Stimulated activated CD4-positive, alpha-beta T cell treated with anti-CD3 and anti-CD28 coated beads, Interleukin-4, amount 100 ng/mL, for 48 hours (primary cell): ENCODE data around the gene CLSTN1.
A peak's percentile ranks its signal among the peaks of the same experiment; 100 is the strongest.
"Not testable (repeated sequence)": the region's sequence is repeated elsewhere in the genome, so short reads cannot be mapped to it uniquely, and the experiment has no call there.

Source experiments
- DNase-seq, 2 donors: peaks; one replicate each; pipeline ENCODE4 v3.0.0-alpha.2; 2020; ENCODE audit warnings: low read depth in 2 of 2

Gene CLSTN1

GRCh38 chr1:9714257-9714718 is 109.5 kb downstream of the CLSTN1 start:
- no peak for DNase-seq

GRCh38 chr1:9712767-9713166 is 111.0 kb downstream of the CLSTN1 start:
- DNase-seq, result not testable (repeated sequence)

GRCh38 chr1:9711466-9712020 is 112.2 kb downstream of the CLSTN1 start:
- no peak for DNase-seq

GRCh38 chr1:9710037-9710436 is 113.7 kb downstream of the CLSTN1 start:
- no peak for DNase-seq

- DNase-seq, result no peak
Observed at GRCh38 chr1:9706178-9706577, 117.6 kb downstream of the CLSTN1 start.

GRCh38 chr1:9705337-9706093 is 118.2 kb downstream of the CLSTN1 start:
- no peak for DNase-seq

DNA sequence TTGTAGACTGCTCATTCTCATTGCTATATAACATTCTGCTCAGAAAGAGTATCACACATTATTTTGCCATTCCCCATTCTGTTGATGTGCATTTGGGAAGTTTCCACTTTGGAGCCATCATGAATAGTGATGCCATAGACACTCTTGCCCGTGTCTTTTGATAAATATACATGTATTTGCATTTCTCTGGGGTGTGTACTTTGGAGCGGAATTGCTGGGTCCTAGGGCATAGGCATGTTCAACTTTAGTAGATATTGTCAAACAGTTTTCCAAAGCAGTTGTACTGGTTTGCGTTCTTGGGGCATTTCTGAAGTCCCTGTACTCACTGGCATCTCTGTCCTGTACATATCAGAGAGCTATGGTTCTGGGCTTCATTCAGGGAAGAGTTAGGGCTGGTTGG is 120.1 kb downstream of the CLSTN1 start:
- no peak for DNase-seq

- DNase-seq, result no peak
Observed at GRCh38 chr1:9703165-9703509, 120.6 kb downstream of the CLSTN1 start.

DNA sequence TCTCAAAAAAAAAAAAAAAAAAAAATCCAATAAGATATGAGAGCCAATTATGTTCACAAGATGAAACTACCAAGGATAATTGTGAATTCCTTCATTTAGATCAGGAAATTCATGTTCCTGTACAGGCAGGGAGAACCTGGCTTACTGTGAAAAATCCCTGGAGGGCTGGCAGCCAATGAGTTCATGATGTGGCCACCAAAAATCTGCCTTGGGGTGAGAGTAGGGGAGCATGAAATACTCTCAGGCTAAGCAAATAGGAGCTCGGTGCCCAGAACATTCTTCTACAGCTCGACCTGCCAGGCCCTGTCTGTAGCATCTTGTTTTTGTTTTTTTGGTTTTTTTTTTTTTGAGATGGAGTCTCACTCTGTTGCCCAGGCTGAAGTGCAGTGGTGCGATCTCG is 122.1 kb downstream of the CLSTN1 start:
- no peak for DNase-seq

DNA sequence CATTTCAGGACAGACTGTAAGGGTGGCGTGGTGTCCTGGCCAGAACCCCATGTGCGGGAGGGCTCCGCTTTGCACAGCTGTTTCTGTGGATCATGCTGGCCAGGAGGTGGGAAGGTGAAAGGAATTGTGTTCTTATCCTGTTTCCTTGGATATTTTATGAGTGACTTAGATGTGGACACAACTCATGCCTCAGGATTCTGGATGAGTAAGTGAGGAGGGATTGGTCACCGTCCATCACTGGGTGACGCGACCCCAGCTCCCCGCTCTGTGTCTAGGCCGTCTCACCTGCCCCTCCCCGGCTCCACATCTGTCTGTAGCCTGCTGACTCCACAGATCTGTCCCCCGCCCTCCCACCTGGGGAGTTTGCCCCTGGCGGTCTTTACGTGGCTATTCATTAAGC is 123.4 kb downstream of the CLSTN1 start:
- no peak for DNase-seq

DNA sequence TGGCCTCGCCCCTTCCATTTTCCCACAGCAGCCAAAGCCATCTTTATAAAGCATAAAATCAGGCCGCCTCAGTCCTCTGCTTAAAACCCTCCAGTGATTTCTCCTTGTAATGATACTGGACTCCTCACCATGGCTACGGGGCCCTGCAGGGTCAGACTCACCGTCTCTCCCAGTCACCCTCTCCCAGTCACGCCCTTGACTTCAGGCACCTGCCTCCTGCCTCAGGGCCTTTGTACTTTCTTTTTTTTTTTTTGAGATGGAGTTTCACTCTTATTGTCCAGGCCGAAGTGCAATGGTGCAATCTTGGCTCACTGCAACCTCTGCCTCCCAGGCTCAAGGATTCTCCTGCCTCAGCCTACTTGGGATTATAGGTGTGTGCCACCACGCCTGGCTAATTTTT is 124.4 kb downstream of the CLSTN1 start:
- DNase-seq, result no peak

DNA sequence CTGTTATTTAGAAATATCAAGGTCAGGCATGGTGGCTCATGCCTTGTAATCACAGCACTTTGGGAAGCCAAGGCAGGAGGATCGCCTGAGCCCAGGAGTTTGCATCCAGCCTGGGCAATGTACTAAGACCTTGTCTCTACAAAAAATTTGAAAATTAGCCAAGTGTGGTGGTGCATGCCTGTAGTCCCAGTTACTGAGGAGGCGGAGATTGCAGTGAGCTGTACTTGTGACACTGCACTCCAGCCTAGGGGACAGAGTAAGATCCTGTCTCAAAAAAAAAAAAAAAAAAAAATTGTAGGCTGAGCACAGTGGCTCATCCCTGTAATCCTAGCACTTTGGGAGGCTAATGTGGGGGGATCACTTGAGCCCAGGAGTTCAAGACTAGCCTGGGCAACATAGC is 127.0 kb downstream of the CLSTN1 start:
- no peak for DNase-seq

- DNase-seq, result no peak
Observed at GRCh38 chr1:9691691-9692090, 132.1 kb downstream of the CLSTN1 start.

DNA sequence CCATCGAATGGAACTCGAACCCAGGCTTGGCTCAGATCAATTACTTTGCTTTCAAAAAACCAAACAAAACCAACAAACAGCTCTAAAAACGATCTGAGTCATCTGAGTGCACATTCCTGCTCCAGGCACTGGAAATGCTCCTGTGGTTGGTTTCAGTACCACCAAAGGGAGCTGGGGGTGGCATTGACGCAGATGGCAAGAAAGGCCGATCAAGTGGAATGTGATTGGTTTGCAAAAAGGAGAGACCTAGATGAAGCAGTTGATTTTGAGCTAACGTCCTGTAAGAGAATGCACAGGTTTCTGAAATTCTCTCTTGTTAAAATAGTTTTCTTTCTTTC is 132.7 kb downstream of the CLSTN1 start:
- no peak for DNase-seq

GRCh38 chr1:9690440-9691107 is 133.2 kb downstream of the CLSTN1 start:
- no peak for DNase-seq

DNA sequence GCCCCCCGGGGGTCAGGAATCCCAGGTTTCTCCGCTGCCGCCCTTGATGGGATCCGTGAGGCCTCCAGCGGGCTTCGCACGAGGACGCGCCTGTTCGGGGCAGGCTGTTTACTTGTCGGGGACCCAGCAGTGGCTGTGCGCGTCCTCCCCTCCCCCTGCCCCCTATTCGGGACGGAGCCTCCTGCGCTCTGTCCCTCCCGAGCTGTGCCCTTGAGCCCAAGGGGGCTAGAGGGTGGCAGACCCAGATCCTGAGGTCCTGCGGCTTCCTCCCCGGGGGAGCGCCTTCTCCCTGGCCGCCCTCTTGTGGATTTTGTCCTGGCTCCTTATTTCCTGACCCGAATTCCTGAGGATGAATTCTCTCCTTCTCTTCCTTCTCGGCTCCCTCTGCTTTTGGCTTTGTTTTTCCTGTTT is 133.8 kb downstream of the CLSTN1 start:
- no peak for DNase-seq

- peak; percentile 78 to 89 for DNase-seq
Observed at GRCh38 chr1:9689011-9689706, 134.6 kb downstream of the CLSTN1 start.

DNA sequence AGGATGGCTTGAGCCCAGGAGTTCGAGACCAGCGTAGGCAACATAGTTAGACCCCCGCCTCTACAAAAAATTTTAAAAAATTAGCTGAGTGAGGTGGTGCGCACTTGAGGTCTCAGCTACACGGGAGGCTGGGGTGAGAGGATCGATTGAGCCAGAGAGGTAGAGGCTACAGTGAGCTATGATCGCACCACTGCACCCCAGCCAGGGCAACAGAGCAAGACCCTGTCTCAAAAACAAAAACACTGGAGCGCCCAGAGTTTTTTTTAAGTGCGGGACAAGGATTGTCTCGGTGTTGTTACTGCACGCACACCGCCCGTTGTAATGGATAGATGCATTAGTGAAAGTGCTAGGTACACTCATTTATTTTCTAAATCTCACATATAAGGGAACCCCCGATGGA is 135.2 kb downstream of the CLSTN1 start:
- DNase-seq, result no peak

- DNase-seq, result no peak
Observed at GRCh38 chr1:9687874-9688582, 135.7 kb downstream of the CLSTN1 start.

- peak; percentile 35 to 49 for DNase-seq
Observed at GRCh38 chr1:9687120-9687873, 136.5 kb downstream of the CLSTN1 start.

- no peak for DNase-seq
Observed at GRCh38 chr1:9684801-9685200, 139.0 kb downstream of the CLSTN1 start.
